Right renal pelvis (tissue), 4 donors: ENCODE measurements around the gene NRROS. TPM values are rescaled to one million over a fixed set of nuclear protein-coding genes. Genes with fewer than 3 reads are reported as not detected.

Experiments used
- polyA plus RNA-seq, 4 donors: library from polyadenylated mRNA; unstranded; fragments of 120-200 nt; gene quantifications; one replicate each; pipeline ENCODE4 v1.2.1, GENCODE V29; 2013; ENCODE audit not compliant: insufficient read length in 4 of 4

Gene NRROS
- polyA plus RNA-seq, 4 donors, result 3.2 to 4.2 (median 3.5) TPM

Other genes starting within 250 kb of the NRROS start
- 10 to 100 TPM; 30.3 to 40.3 (median 37.9) TPM for gene UBXN7, start 207.3 kb upstream of the NRROS start, polyA plus RNA-seq
- 10 to 100 TPM; 12.8 to 15.0 (median 14.5) TPM for gene RNF168, start 135.9 kb upstream of the NRROS start, polyA plus RNA-seq
- not detected for gene SMCO1, start 124.3 kb upstream of the NRROS start, polyA plus RNA-seq
- 10 to 100 TPM; 16.5 to 21.8 (median 18.2) TPM for gene WDR53, start 71.1 kb upstream of the NRROS start, polyA plus RNA-seq
- 10 to 100 TPM; 13.6 to 20.1 (median 19.6) TPM for gene FBXO45, start 71.0 kb upstream of the NRROS start, polyA plus RNA-seq
- gene CEP19, start 72.6 kb downstream of the NRROS start, polyA plus RNA-seq, result 1 to 10 TPM; 5.6 to 6.5 (median 6.1) TPM
- gene PIGX, start 72.7 kb downstream of the NRROS start, polyA plus RNA-seq, result 10 to 100 TPM; 32.1 to 35.1 (median 34.4) TPM
- 10 to 100 TPM; 70.8 to 83.7 (median 79.5) TPM for gene PAK2, start 100.2 kb downstream of the NRROS start, polyA plus RNA-seq
- 10 to 100 TPM; 16.3 to 20.9 (median 18.5) TPM for gene SENP5, start 228.2 kb downstream of the NRROS start, polyA plus RNA-seq